H1 (cell line): ENCODE results near the gene EIF4EBP2. TPM values are rescaled to one million over a fixed set of nuclear protein-coding genes. Genes with fewer than 3 reads are reported as not detected.

Experiments used
- CBX8 ChIP-seq: fragments of 300-800, 300-1000 bp; sonication (generic); IDR thresholded peaks from 2 replicates; pipeline ENCODE4 v1.7.1; 2016; ENCODE audit warnings: low read depth, low read length, borderline replicate concordance
- EGR1 ChIP-seq: IDR thresholded peaks from 2 replicates; pipeline ENCODE4 v1.6.1; 2011; ENCODE audit warnings: low read depth, low read length, borderline replicate concordance
- EZH2 ChIP-seq: fragments of 200-600 bp; sonication (generic); IDR thresholded peaks from 2 replicates; pipeline ENCODE4 v1.7.1; 2012; ENCODE audit warnings: low read depth, mild to moderate bottlenecking, moderate library complexity, low read length, inconsistent platforms; ENCODE audit not compliant: severe bottlenecking
- FOSL1 ChIP-seq: IDR thresholded peaks from 2 replicates; pipeline ENCODE4 v1.6.1; 2011; ENCODE audit warnings: mild to moderate bottlenecking, low read depth, low read length, moderate library complexity; ENCODE audit not compliant: insufficient read depth
- GABPA ChIP-seq: IDR thresholded peaks from 2 replicates; pipeline ENCODE4 v1.6.1; 2011; ENCODE audit warnings: mild to moderate bottlenecking, low read length, moderate library complexity, borderline replicate concordance; ENCODE audit not compliant: insufficient read depth
- MAFK ChIP-seq: IDR thresholded peaks from 2 replicates; pipeline ENCODE4 v1.6.1; 2012; ENCODE audit warnings: low read depth, mild to moderate bottlenecking, improper control_type of control experiment, low read length
- NANOG ChIP-seq: IDR thresholded peaks from 2 replicates; pipeline ENCODE4 v1.6.1; 2011; ENCODE audit warnings: low read length, low read depth, mild to moderate bottlenecking, inconsistent platforms; ENCODE audit not compliant: insufficient read depth, poor library complexity, severe bottlenecking
- TCF12 ChIP-seq: IDR thresholded peaks from 2 replicates; pipeline ENCODE4 v1.6.1; 2011; ENCODE audit warnings: low read depth, mild to moderate bottlenecking, low read length
- ZNF274 ChIP-seq: IDR thresholded peaks from 2 replicates; pipeline ENCODE4 v1.7.0; 2012; ENCODE audit warnings: low read length, borderline replicate concordance; ENCODE audit errors: extremely low read depth
- polyA plus RNA-seq, 7 experiments: library from polyadenylated mRNA; depleted of rRNA in 3 of 7; stranded (reverse) in 5 of 7; unstranded in 2 of 7; fragments of >200 nt in 5 of 7; fragments of 200-250 nt in 2 of 7; gene quantifications; 1 replicate in 5 of 7; 2 replicates in 1 of 7; 4 replicates in 1 of 7; pipeline versions ENCODE4 v1.2.1 to v1.2.3, GENCODE V29; 2011 to 2013; ENCODE audit warnings: missing spikeins in 2 of 7, mixed read lengths in 2 of 7
- total RNA-seq: library from RNA; stranded (reverse); fragmentation: NEBNext Ultra II Directional; extraction: Animal tissue kit (Norgen Biotek cat#: 25700); gene quantifications from 2 replicates; pipeline ENCODE4 v1.2.1, GENCODE V29; 2021
- TF ChIP-seq, protein P1 (sequence below): fragments of 300-600 bp; sonication (generic); IDR thresholded peaks from 2 replicates; pipeline ENCODE4 v1.7.1; 2012; ENCODE audit warnings: low read length, moderate library complexity, mild to moderate bottlenecking, inconsistent platforms; ENCODE audit not compliant: insufficient replicate concordance

EIF4EBP2 gene
- total and polyA plus RNA-seq, 2 of the 8 experiments (the other 6 are each of a cell fraction or from before 2014, with no cell fraction given), result 55.3 to 144 TPM

GRCh38 chr10:70441161-70441894 is 37.4 kb downstream of the EIF4EBP2 start, which contains the start of gene NODAL (continued):
- TF ChIP-seq, protein P1, sequence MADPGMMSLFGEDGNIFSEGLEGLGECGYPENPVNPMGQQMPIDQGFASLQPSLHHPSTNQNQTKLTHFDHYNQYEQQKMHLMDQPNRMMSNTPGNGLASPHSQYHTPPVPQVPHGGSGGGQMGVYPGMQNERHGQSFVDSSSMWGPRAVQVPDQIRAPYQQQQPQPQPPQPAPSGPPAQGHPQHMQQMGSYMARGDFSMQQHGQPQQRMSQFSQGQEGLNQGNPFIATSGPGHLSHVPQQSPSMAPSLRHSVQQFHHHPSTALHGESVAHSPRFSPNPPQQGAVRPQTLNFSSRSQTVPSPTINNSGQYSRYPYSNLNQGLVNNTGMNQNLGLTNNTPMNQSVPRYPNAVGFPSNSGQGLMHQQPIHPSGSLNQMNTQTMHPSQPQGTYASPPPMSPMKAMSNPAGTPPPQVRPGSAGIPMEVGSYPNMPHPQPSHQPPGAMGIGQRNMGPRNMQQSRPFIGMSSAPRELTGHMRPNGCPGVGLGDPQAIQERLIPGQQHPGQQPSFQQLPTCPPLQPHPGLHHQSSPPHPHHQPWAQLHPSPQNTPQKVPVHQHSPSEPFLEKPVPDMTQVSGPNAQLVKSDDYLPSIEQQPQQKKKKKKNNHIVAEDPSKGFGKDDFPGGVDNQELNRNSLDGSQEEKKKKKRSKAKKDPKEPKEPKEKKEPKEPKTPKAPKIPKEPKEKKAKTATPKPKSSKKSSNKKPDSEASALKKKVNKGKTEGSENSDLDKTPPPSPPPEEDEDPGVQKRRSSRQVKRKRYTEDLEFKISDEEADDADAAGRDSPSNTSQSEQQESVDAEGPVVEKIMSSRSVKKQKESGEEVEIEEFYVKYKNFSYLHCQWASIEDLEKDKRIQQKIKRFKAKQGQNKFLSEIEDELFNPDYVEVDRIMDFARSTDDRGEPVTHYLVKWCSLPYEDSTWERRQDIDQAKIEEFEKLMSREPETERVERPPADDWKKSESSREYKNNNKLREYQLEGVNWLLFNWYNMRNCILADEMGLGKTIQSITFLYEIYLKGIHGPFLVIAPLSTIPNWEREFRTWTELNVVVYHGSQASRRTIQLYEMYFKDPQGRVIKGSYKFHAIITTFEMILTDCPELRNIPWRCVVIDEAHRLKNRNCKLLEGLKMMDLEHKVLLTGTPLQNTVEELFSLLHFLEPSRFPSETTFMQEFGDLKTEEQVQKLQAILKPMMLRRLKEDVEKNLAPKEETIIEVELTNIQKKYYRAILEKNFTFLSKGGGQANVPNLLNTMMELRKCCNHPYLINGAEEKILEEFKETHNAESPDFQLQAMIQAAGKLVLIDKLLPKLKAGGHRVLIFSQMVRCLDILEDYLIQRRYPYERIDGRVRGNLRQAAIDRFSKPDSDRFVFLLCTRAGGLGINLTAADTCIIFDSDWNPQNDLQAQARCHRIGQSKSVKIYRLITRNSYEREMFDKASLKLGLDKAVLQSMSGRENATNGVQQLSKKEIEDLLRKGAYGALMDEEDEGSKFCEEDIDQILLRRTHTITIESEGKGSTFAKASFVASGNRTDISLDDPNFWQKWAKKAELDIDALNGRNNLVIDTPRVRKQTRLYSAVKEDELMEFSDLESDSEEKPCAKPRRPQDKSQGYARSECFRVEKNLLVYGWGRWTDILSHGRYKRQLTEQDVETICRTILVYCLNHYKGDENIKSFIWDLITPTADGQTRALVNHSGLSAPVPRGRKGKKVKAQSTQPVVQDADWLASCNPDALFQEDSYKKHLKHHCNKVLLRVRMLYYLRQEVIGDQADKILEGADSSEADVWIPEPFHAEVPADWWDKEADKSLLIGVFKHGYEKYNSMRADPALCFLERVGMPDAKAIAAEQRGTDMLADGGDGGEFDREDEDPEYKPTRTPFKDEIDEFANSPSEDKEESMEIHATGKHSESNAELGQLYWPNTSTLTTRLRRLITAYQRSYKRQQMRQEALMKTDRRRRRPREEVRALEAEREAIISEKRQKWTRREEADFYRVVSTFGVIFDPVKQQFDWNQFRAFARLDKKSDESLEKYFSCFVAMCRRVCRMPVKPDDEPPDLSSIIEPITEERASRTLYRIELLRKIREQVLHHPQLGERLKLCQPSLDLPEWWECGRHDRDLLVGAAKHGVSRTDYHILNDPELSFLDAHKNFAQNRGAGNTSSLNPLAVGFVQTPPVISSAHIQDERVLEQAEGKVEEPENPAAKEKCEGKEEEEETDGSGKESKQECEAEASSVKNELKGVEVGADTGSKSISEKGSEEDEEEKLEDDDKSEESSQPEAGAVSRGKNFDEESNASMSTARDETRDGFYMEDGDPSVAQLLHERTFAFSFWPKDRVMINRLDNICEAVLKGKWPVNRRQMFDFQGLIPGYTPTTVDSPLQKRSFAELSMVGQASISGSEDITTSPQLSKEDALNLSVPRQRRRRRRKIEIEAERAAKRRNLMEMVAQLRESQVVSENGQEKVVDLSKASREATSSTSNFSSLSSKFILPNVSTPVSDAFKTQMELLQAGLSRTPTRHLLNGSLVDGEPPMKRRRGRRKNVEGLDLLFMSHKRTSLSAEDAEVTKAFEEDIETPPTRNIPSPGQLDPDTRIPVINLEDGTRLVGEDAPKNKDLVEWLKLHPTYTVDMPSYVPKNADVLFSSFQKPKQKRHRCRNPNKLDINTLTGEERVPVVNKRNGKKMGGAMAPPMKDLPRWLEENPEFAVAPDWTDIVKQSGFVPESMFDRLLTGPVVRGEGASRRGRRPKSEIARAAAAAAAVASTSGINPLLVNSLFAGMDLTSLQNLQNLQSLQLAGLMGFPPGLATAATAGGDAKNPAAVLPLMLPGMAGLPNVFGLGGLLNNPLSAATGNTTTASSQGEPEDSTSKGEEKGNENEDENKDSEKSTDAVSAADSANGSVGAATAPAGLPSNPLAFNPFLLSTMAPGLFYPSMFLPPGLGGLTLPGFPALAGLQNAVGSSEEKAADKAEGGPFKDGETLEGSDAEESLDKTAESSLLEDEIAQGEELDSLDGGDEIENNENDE, result no peak
- TF ChIP-seq CBX8 (no peak), GABPA (no peak), ZNF274 (no peak), EGR1 (no peak), TCF12 (no peak), EZH2 (peak; percentile 35), NANOG (no peak), FOSL1 (no peak), MAFK (no peak)
